Prostate gland (tissue), 2 donors: ENCODE measurements around the gene MPP2.
"Not testable (repeated sequence)": the region's sequence is repeated elsewhere in the genome, so short reads cannot be mapped to it uniquely, and the experiment has no call there.

Experiments
- POLR2A ChIP-seq: fragments of 450-650 bp; IDR thresholded peaks from one replicate; pipeline ENCODE4 v1.6.1; 2016; ENCODE audit warnings: antibody characterized with exemption, mild to moderate bottlenecking
- POLR2AphosphoS5 ChIP-seq: sonication (generic); formaldehyde crosslinking; IDR thresholded peaks from one replicate; pipeline ENCODE4 v1.6.1; 2017; ENCODE audit warnings: antibody characterized with exemption
- TF ChIP-seq, protein P1 (sequence below), 4 experiments: fragments of 200-600 bp in 2 of 4; fragments of 450-650 bp in 2 of 4; sonication (generic) in 2 of 4; IDR thresholded peaks; 1 replicate in 3 of 4; 2 replicates in 1 of 4; pipeline ENCODE4 v1.5.1; 2016 to 2019; ENCODE audit warnings: antibody characterized with exemption in 4 of 4, mild to moderate bottlenecking in 2 of 4, moderate library complexity in 2 of 4

DNA sequence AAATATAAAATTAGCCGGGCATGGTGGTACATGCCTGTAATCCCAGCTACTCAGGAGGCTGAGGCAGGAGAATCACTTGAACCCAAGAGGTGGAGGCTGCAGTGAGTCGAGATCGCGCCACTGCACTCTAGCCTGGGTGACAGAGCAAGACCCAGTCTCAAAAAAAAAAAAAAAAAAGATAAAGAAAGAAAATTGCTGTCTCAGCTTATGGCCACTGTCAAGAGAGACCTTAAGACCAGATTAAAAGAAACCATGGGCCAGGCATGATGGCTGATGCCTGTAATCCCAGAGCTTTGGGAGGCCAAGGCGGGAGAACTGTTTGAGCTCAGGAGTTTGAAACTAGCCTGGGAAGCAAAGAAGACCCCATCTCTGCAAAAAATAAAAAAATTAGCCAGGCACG, 38.3 kb downstream of the MPP2 start:
- TF ChIP-seq POLR2AphosphoS5, POLR2A: not testable (repeated sequence)
- TF ChIP-seq, protein P1, sequence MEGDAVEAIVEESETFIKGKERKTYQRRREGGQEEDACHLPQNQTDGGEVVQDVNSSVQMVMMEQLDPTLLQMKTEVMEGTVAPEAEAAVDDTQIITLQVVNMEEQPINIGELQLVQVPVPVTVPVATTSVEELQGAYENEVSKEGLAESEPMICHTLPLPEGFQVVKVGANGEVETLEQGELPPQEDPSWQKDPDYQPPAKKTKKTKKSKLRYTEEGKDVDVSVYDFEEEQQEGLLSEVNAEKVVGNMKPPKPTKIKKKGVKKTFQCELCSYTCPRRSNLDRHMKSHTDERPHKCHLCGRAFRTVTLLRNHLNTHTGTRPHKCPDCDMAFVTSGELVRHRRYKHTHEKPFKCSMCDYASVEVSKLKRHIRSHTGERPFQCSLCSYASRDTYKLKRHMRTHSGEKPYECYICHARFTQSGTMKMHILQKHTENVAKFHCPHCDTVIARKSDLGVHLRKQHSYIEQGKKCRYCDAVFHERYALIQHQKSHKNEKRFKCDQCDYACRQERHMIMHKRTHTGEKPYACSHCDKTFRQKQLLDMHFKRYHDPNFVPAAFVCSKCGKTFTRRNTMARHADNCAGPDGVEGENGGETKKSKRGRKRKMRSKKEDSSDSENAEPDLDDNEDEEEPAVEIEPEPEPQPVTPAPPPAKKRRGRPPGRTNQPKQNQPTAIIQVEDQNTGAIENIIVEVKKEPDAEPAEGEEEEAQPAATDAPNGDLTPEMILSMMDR (IDR thresholded peaks at IDR 0.05) = not testable (repeated sequence)
